Panc1 (cell line): Measurements from ENCODE around the gene BUB1. TPM values are rescaled to one million over a fixed set of nuclear protein-coding genes. Genes with fewer than 3 reads are reported as not detected.

Experiments
- ATAC-seq: fragments of 200-7000 bp; cut with Tn5 transposase; 2 replicates; pipeline ENCODE4 v1.9.1; 2020; ENCODE audit warnings: mild to moderate bottlenecking, moderate library complexity
- BruUV-seq: library from RNA; stranded (reverse); fragments of 400-500 nt; replicated peaks from 2 replicates; lab custom pipeline; 2021; lab: Mats Ljungman, UMichigan
- CTCF ChIA-PET: fragments of 300-600 bp; sonication (Branson Sonifier 250); formaldehyde crosslinking; loops from one replicate; lab custom pipeline; 2022; ENCODE audit warnings: antibody characterized with exemption; lab: Charles Lee
- POLR2A ChIA-PET: fragments of 300-600 bp; sonication (Branson Sonifier 250); formaldehyde crosslinking; loops from one replicate; lab custom pipeline; 2022; ENCODE audit warnings: antibody characterized with exemption; lab: Charles Lee
- DNase-seq: peaks from one replicate; pipeline ENCODE4 v3.0.0-alpha.2; 2010; ENCODE audit warnings: low read depth, low spot score
- H3K27ac ChIP-seq: 2 replicates; pipeline ENCODE4 v1.5.1; 2011; ENCODE audit warnings: mild to moderate bottlenecking, low read length, inconsistent platforms
- H3K27me3 ChIP-seq: fragments of 200-500 bp; sonication (Bioruptor generic); 2 replicates; pipeline ENCODE4 v1.6.0; 2014; ENCODE audit warnings: low read length, inconsistent platforms; ENCODE audit not compliant: control insufficient read depth, insufficient read depth
- H3K36me3 ChIP-seq: fragments of 200-500 bp; sonication (Bioruptor generic); 2 replicates; pipeline ENCODE4 v1.5.1; 2014; ENCODE audit warnings: inconsistent platforms, mild to moderate bottlenecking, low read length, moderate library complexity; ENCODE audit not compliant: control insufficient read depth, insufficient read depth
- H3K4me1 ChIP-seq: 2 replicates; pipeline ENCODE4 v1.5.1; 2011; ENCODE audit warnings: inconsistent platforms, mild to moderate bottlenecking, low read length, moderate library complexity; ENCODE audit not compliant: control insufficient read depth, insufficient read depth
- H3K4me3 ChIP-seq, 2 experiments: 2 replicates each; pipeline ENCODE4 v1.5.1; 2011 to 2012; ENCODE audit warnings: low read depth in 2 of 2, low read length in 2 of 2, mild to moderate bottlenecking in 2 of 2, inconsistent platforms in 1 of 2, moderate library complexity in 1 of 2
- H3K9me3 ChIP-seq: fragments of 200-500 bp; sonication (Bioruptor generic); 2 replicates; pipeline ENCODE4 v1.5.1; 2014; ENCODE audit warnings: low read depth, mild to moderate bottlenecking, inconsistent platforms, low read length, moderate library complexity; ENCODE audit not compliant: control insufficient read depth, insufficient read depth
- CTCF ChIP-seq: fragments of 450-650 bp; IDR thresholded peaks from 2 replicates; pipeline ENCODE4 v1.5.1; 2017; ENCODE audit warnings: mild to moderate bottlenecking
- POLR2AphosphoS5 ChIP-seq: IDR thresholded peaks from 2 replicates; pipeline ENCODE4 v1.6.1; 2012; ENCODE audit warnings: mild to moderate bottlenecking, low read depth, low read length, moderate library complexity
- REST ChIP-seq, 2 experiments: IDR thresholded peaks; 2 replicates each; pipeline ENCODE4 v1.6.1; 2011 to 2012; ENCODE audit warnings: low read depth in 2 of 2, control low read depth in 1 of 2, low read length in 1 of 2, mild to moderate bottlenecking in 1 of 2, moderate library complexity in 1 of 2; ENCODE audit not compliant: insufficient read depth in 1 of 2
- SIN3A ChIP-seq: IDR thresholded peaks from 2 replicates; pipeline ENCODE4 v1.6.1; 2012; ENCODE audit warnings: low read depth, mild to moderate bottlenecking, low read length, moderate library complexity, borderline replicate concordance; ENCODE audit not compliant: insufficient read depth
- TCF7L2 ChIP-seq: IDR thresholded peaks from 2 replicates; pipeline ENCODE4 v1.6.1; 2011; ENCODE audit warnings: mild to moderate bottlenecking, low read depth, low read length, inconsistent platforms
- in situ Hi-C: cut with HindIII; loops from 2 replicates; pipeline ENCODE4 v1.10.0; 2016; ENCODE audit warnings: low sequenced_read_pairs, low pct_unique_long_range_greater_than_20kb
- intact Hi-C: fragments of 100-400 bp; cut with micrococcal nuclease; formaldehyde crosslinking; loops from one replicate; pipeline ENCODE4 v1.10.0; 2022; ENCODE audit not compliant: unreplicated experiment
- total RNA-seq: library from RNA; stranded (reverse); gene quantifications from one replicate; pipeline ENCODE4 v1.2.1, GENCODE V29; 2021; ENCODE audit not compliant: unreplicated experiment

Gene BUB1
- total RNA-seq, 1 experiment from 2014 or later = 91.2 TPM

DNA sequence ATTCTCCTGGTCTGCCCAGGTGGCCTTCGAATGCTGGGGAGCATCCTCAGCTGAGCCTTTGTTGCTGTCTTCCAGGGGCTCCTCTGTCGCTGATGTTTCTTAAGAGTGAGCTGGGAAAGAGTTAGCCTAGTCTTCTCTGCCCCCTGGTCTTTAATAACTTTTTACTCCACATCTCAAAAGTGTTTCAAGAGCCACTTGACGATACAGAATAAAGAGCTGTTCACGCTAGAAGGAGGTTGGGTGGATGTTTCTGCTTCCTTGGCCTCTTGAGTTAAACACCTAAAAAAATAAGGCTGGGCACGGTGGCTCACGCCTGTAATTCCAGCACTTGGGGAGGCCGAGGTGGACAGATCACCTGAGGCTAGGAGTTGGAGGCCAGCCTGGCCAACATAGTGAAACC lies 2.8 kb upstream of the BUB1 start:
- no peak overlapping the region for H3K27ac ChIP-seq
- peaks cover 6% of the 10 kb centered on the region for H3K36me3 ChIP-seq
- H3K4me3 ChIP-seq = no peak overlapping the region
- in situ Hi-C loops (no loop called here), intact Hi-C loops (no loop called here)
- no peaks in the 10 kb centered on the region for H3K9me3 ChIP-seq
- BruUV-seq = no TSS peak
- ATAC-seq (no peak), DNase-seq (no peak)
- H3K27me3 ChIP-seq = no peaks in the 10 kb centered on the region
- POLR2A ChIA-PET = no interaction called here
- no peak for TF ChIP-seq SIN3A
- TF ChIP-seq CTCF = no peak
- no peak for TF ChIP-seq REST (IDR thresholded peaks at IDR 0.05; ENCODE audit: insufficient read depth in 1 of 2, low read depth in 2 of 2, low read length in 1 of 2)
- no peak for TF ChIP-seq POLR2AphosphoS5
- TF ChIP-seq TCF7L2 = no peak
- peaks cover 19% of the 10 kb centered on the region for H3K4me1 ChIP-seq
- CTCF ChIA-PET = no interaction called here

- in situ Hi-C loops (no loop called here), intact Hi-C loops (loop anchor here (5.0 kb wide), 1 partner anchor 72 kb away; no protein-coding TSS in a partner anchor)
- ChIA-PET POLR2A (no interaction called here), CTCF (interaction anchor here (0.7 kb wide), 1 partner anchor 153 kb away, joined by 7 read pairs; no protein-coding TSS in a partner anchor)
- no peak for DNase-seq
- Histone ChIP-seq H3K27me3 (no peaks in the 10 kb centered on the region), H3K36me3 (peaks cover 6% of the 10 kb centered on the region), H3K27ac (peak overlapping the region; percentile 99; the same call in 1 of the 2 replicates), H3K4me1 (peaks cover 27% of the 10 kb centered on the region), H3K4me3 (no peak overlapping the region), H3K9me3 (no peaks in the 10 kb centered on the region)
- no TSS peak for BruUV-seq
- TF ChIP-seq POLR2AphosphoS5 (no peak), CTCF (no peak), REST (IDR thresholded peaks at IDR 0.05; ENCODE audit: insufficient read depth in 1 of 2, low read depth in 2 of 2, low read length in 1 of 2) (no peak), SIN3A (no peak), TCF7L2 (no peak)
- ATAC-seq = no peak
These were observed 2.0 kb upstream of the BUB1 start for GRCh38 chr2:110679865-110680264.
